Measurements from ENCODE around the gene PHKB. TPM values are rescaled to one million over a fixed set of nuclear protein-coding genes. Genes with fewer than 3 reads are reported as not detected.

PHKB gene
- total and polyA plus RNA-seq, 2 of the 8 experiments (the other 6 are each of a cell fraction or from before 2014, with no cell fraction given) = 18.6 to 38.3 TPM

- TF ChIP-seq CHD7 (IDR thresholded peaks at IDR 0.05; ENCODE audit: insufficient replicate concordance, low read length) (no peak), E2F6 (IDR thresholded peaks at IDR 0.05) (no peak), JUND (IDR thresholded peaks at IDR 0.05; ENCODE audit: low read length) (no peak), RAD21 (IDR thresholded peaks at IDR 0.05 in 1 of 2, conservative IDR thresholded peaks at IDR 0.05 in 1 of 2; ENCODE audit: low read depth in 2 of 2, low read length in 2 of 2) (no peak), CBX8 (IDR thresholded peaks at IDR 0.05; ENCODE audit: borderline replicate concordance, low read depth, low read length) (no peak), GABPA (IDR thresholded peaks at IDR 0.05; ENCODE audit: borderline replicate concordance, insufficient read depth, low read length) (no peak)
Measured at GRCh38 chr16:47636501-47637099, 175.5 kb downstream of the PHKB start (continued).

All from H1 (cell line).